Fibroblast of lung (primary cell): ENCODE data around the gene HOXC5.

Experiments used
- CTCF ChIP-seq, 2 donors: IDR thresholded peaks in 1 of 2; conservative IDR thresholded peaks in 1 of 2; 1 replicate in 1 of 2; 2 replicates in 1 of 2; pipeline ENCODE4 v1.5.1; 2011 to 2012; ENCODE audit warnings: low read length in 2 of 2, control low read depth in 1 of 2, inconsistent platforms in 1 of 2, low read depth in 1 of 2, mild to moderate bottlenecking in 1 of 2
- EZH2 ChIP-seq: IDR thresholded peaks from 2 replicates; pipeline ENCODE4 v1.5.1; 2012; ENCODE audit warnings: low read length, control low read depth, mild to moderate bottlenecking; ENCODE audit errors: missing control alignments

GRCh38 chr12:53990311-53991076 is 42.4 kb upstream of the HOXC5 start:
- no peak for TF ChIP-seq CTCF (conservative IDR thresholded peaks at IDR 0.05 in 1 of 2, IDR thresholded peaks at IDR 0.05 in 1 of 2; ENCODE audit: low read depth in 1 of 2, low read length in 2 of 2)
- peak; percentile 78 for TF ChIP-seq EZH2
